GM12892 (cell line): Measurements from ENCODE around the gene ACER3.

Experiments used
- POLR2A ChIP-seq: IDR thresholded peaks from 2 replicates; pipeline ENCODE4 v1.6.1; 2011; ENCODE audit warnings: low read depth, low read length, control low read depth
- POLR2AphosphoS5 ChIP-seq: IDR thresholded peaks from 2 replicates; pipeline ENCODE4 v1.6.1; 2011; ENCODE audit warnings: low read depth, low read length, control low read depth
- TAF1 ChIP-seq: IDR thresholded peaks from 2 replicates; pipeline ENCODE4 v1.6.1; 2011; ENCODE audit warnings: low read depth, mild to moderate bottlenecking, control low read depth, low read length, borderline replicate concordance

- TF ChIP-seq TAF1 (no peak), POLR2A (no peak), POLR2AphosphoS5 (no peak)
These were observed 113.6 kb downstream of the ACER3 start for GRCh38 chr11:76974179-76974891.
